Measurements from ENCODE around the gene HEATR9. TPM values are rescaled to one million over a fixed set of nuclear protein-coding genes. Genes with fewer than 3 reads are reported as not detected.

Gene HEATR9
- total RNA-seq, 2 donors from 2014 or later, result 0.40 TPM; not detected in 1

- DNase-seq (ENCODE audit: low spot score), result no peak
- no peak overlapping the region for H3K27ac ChIP-seq
- no peak overlapping the region for H3K4me3 ChIP-seq
- no peaks in the 10 kb centered on the region for H3K27me3 ChIP-seq (replicated peaks; ENCODE audit: insufficient read depth)
- H3K36me3 ChIP-seq, result peaks cover 9 to 23% of the 10 kb centered on the region in 2 donors
- H3K9me3 ChIP-seq, result no peaks in the 10 kb centered on the region
- intact Hi-C loops (cut with DNase I), result no loop called here
- H3K4me1 ChIP-seq (replicated peaks), result no peaks in the 10 kb centered on the region
- WGBS, result 70% methylated on average over 4 of the region's 4 CpGs
- TF ChIP-seq CTCF (IDR thresholded peaks at IDR 0.05) (no peak), POLR2AphosphoS5 (IDR thresholded peaks at IDR 0.05) (no peak), POLR2A (IDR thresholded peaks at IDR 0.05) (no peak)
These were observed 20.9 kb downstream of the HEATR9 start for GRCh38 chr17:35847633-35848373.

- H3K4me1 ChIP-seq (replicated peaks), result no peaks in the 10 kb centered on the region
- WGBS, result 51% methylated on average over 2 of the region's 2 CpGs
- TF ChIP-seq POLR2A (IDR thresholded peaks at IDR 0.05), result no peak
- TF ChIP-seq POLR2AphosphoS5 (IDR thresholded peaks at IDR 0.05), result no peak
- TF ChIP-seq CTCF (IDR thresholded peaks at IDR 0.05), result no peak
These were observed 21.7 kb downstream of the HEATR9 start for GRCh38 chr17:35847006-35847405.

GRCh38 chr17:35846055-35846809 is 22.5 kb downstream of the HEATR9 start:
- intact Hi-C loops (cut with DNase I), result no loop called here
- H3K4me3 ChIP-seq, result no peak overlapping the region
- peaks cover 9 to 23% of the 10 kb centered on the region in 2 donors for H3K36me3 ChIP-seq
- H3K9me3 ChIP-seq, result no peaks in the 10 kb centered on the region
- DNase-seq (ENCODE audit: low spot score), result no peak
- no peaks in the 10 kb centered on the region for H3K27me3 ChIP-seq (replicated peaks; ENCODE audit: insufficient read depth)
- 87% methylated on average over 3 of the region's 3 CpGs for WGBS
- no peak overlapping the region for H3K27ac ChIP-seq
- no peaks in the 10 kb centered on the region for H3K4me1 ChIP-seq (replicated peaks)
- TF ChIP-seq CTCF (IDR thresholded peaks at IDR 0.05) (no peak), POLR2A (IDR thresholded peaks at IDR 0.05) (no peak), POLR2AphosphoS5 (IDR thresholded peaks at IDR 0.05) (no peak)

More at GRCh38 chr17:35847006-35847405, 21.7 kb downstream of the HEATR9 start:
- Histone ChIP-seq H3K4me3 (no peak overlapping the region), H3K36me3 (peaks cover 9 to 23% of the 10 kb centered on the region in 2 donors), H3K27me3 (replicated peaks; ENCODE audit: insufficient read depth) (no peaks in the 10 kb centered on the region), H3K27ac (no peak overlapping the region), H3K9me3 (no peaks in the 10 kb centered on the region)
- no peak for DNase-seq (ENCODE audit: low spot score)
- intact Hi-C loops (cut with DNase I), result no loop called here

- intact Hi-C loops (cut with DNase I), result no loop called here
- Histone ChIP-seq H3K36me3 (peaks cover 9 to 23% of the 10 kb centered on the region in 2 donors), H3K4me3 (no peak overlapping the region), H3K9me3 (no peaks in the 10 kb centered on the region), H3K27me3 (replicated peaks; ENCODE audit: insufficient read depth) (no peaks in the 10 kb centered on the region), H3K4me1 (replicated peaks) (no peaks in the 10 kb centered on the region), H3K27ac (no peak overlapping the region)
- 97% methylated on average over 19 of the region's 19 CpGs for WGBS
- no peak for DNase-seq (ENCODE audit: low spot score)
- TF ChIP-seq POLR2A (IDR thresholded peaks at IDR 0.05) (no peak), POLR2AphosphoS5 (IDR thresholded peaks at IDR 0.05) (no peak), CTCF (IDR thresholded peaks at IDR 0.05) (no peak)
These were observed 24.1 kb downstream of the HEATR9 start for GRCh38 chr17:35844547-35844946.

Measured in prostate gland (tissue), 2 donors.